ENCODE data around the gene VSTM4.

VSTM4 gene

GRCh38 chr10:49160814-49161213, 45.5 kb upstream of the VSTM4 start:
- no peak for DNase-seq (ENCODE audit: low read depth)
- H3K4me3 ChIP-seq (ENCODE audit: low read length): no peak overlapping the region
- no peak for TF ChIP-seq CTCF (conservative IDR thresholded peaks at IDR 0.05; ENCODE audit: low read depth, low read length)

- DNase-seq (ENCODE audit: low read depth): no peak
- no peak for TF ChIP-seq CTCF (conservative IDR thresholded peaks at IDR 0.05; ENCODE audit: low read depth, low read length)
- H3K4me3 ChIP-seq (ENCODE audit: low read length): no peak overlapping the region
Observed at GRCh38 chr10:49160110-49160509, 44.8 kb upstream of the VSTM4 start.

- no peak for DNase-seq (ENCODE audit: low read depth)
- no peak for TF ChIP-seq CTCF (conservative IDR thresholded peaks at IDR 0.05; ENCODE audit: low read depth, low read length)
- H3K4me3 ChIP-seq (ENCODE audit: low read length): no peak overlapping the region
Observed at GRCh38 chr10:49158915-49159314, 43.6 kb upstream of the VSTM4 start.

DNA sequence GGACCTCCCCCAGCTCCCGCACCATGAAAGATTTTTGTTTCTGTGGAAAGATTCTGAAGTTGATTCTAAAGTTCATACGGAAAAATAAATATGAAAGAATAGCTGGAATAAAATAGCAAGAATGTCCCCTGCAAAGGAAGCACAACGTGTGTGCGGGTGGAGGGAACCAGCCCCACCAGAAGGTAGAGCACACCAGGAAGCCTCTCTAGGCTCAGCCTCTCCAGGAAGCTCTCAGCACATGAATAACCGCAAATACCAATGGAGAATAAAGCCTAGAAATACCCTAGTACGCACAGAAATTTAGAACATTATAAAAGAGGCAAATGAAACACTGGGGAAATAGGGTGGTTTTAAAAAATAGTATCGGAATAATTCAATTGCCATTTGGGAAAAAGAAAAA, 43.1 kb upstream of the VSTM4 start:
- TF ChIP-seq CTCF (conservative IDR thresholded peaks at IDR 0.05; ENCODE audit: low read depth, low read length): no peak
- DNase-seq (ENCODE audit: low read depth): no peak
- no peak overlapping the region for H3K4me3 ChIP-seq (ENCODE audit: low read length)

DNA sequence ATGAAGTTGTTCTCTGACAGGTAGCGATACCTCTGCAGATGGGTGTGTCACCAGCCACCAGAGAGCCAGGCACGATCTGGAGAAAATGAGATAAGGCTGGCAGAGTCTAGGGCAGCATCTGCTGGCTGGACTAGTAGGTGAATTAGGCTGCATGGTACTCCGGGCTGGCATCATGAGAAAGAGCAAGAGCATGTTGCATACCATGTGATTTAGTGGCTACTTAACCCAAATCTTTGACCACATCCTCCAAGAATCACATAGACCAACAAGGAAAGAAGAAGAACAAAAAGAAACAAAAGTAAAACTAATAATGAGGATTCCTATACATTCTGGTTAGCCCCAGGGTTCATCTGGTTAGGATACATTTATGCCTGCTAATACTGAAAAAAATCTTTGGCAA, 41.9 kb upstream of the VSTM4 start:
- H3K4me3 ChIP-seq (ENCODE audit: low read length): no peak overlapping the region
- TF ChIP-seq CTCF (conservative IDR thresholded peaks at IDR 0.05; ENCODE audit: low read depth, low read length): no peak
- DNase-seq (ENCODE audit: low read depth): no peak

DNA sequence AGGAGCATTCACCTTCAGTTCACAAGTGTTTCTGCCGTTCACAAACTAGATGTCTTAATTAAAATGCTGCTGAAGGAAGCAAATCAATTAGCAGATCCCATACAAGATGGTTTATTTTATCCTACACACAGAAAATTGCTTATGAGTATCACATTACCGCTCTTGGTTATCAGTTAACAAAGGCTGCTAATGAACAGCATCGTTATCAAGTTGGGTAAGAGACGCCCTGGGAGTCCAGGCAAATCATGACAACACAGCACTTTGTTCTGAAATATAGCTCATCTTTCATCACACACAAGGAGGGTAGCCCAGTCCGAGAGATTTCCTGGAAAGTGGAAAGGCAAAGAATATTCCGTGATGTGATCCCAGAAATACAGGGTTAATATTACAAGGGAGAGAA, 39.3 kb upstream of the VSTM4 start:
- no peak overlapping the region for H3K4me3 ChIP-seq (ENCODE audit: low read length)
- no peak for DNase-seq (ENCODE audit: low read depth)
- TF ChIP-seq CTCF (conservative IDR thresholded peaks at IDR 0.05; ENCODE audit: low read depth, low read length): no peak

DNA sequence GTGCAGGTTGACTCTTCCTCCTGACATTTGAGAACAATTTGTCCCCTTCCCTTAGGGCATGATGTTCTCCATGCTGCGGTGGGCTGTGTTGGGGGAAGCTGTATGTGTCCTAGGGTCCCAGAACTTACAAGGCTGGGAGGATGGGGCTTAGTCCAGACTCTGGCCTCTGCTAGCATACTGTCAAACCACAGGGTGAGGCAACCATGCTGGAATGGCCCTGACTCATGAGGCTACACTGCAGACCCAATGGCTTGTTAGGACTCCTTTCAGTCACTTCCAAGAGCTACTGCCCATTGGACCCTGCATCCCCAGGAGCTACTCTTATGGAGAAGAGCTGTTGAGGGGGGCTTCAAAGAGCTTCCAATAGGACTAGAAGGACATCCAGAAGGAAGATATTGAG, 38.6 kb upstream of the VSTM4 start:
- H3K4me3 ChIP-seq (ENCODE audit: low read length): no peak overlapping the region
- DNase-seq (ENCODE audit: low read depth): no peak
- no peak for TF ChIP-seq CTCF (conservative IDR thresholded peaks at IDR 0.05; ENCODE audit: low read depth, low read length)
